ENCODE data around the gene FPGS. TPM values are rescaled to one million over a fixed set of nuclear protein-coding genes. Genes with fewer than 3 reads are reported as not detected.

Gene FPGS
- total RNA-seq, 4 donors from 2014 or later = 87.1 to 167 (median 99.5) TPM

DNA sequence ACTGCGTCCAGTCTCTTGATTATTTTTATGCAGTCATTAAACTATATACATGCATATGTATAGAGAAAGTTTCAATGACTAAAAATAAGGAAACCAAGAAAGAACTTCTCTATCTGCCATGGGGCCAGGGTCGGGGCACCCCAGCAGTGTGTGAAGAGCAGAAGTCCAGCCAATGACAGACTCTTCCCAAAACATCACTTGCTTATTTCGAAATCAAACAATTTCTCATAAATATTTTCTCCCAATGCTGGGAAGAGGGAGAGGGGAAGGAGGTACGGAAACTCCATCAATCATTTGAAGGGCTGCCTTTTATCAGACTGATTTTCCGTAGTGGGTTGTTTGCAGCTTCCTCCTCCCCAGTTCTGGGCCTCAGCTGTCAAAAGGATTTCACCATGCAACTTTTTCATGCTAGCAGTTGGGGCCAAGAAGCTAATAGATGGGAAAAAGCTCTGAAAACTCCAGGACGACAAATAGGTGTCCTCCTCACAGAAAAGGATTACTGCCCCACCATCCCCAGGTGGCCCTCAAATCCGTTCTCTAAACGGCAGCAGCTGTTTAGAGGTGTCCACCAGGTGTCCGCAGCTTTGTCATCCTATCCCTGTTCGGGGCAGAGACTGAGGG is 617 bp upstream of the FPGS start:
- no peak for DNase-seq (ENCODE audit: low spot score)
- TF ChIP-seq, protein P1, sequence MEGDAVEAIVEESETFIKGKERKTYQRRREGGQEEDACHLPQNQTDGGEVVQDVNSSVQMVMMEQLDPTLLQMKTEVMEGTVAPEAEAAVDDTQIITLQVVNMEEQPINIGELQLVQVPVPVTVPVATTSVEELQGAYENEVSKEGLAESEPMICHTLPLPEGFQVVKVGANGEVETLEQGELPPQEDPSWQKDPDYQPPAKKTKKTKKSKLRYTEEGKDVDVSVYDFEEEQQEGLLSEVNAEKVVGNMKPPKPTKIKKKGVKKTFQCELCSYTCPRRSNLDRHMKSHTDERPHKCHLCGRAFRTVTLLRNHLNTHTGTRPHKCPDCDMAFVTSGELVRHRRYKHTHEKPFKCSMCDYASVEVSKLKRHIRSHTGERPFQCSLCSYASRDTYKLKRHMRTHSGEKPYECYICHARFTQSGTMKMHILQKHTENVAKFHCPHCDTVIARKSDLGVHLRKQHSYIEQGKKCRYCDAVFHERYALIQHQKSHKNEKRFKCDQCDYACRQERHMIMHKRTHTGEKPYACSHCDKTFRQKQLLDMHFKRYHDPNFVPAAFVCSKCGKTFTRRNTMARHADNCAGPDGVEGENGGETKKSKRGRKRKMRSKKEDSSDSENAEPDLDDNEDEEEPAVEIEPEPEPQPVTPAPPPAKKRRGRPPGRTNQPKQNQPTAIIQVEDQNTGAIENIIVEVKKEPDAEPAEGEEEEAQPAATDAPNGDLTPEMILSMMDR (IDR thresholded peaks at IDR 0.05) = no peak
- peak; percentile 57 for ATAC-seq (ENCODE audit: low FRiP score)

DNA sequence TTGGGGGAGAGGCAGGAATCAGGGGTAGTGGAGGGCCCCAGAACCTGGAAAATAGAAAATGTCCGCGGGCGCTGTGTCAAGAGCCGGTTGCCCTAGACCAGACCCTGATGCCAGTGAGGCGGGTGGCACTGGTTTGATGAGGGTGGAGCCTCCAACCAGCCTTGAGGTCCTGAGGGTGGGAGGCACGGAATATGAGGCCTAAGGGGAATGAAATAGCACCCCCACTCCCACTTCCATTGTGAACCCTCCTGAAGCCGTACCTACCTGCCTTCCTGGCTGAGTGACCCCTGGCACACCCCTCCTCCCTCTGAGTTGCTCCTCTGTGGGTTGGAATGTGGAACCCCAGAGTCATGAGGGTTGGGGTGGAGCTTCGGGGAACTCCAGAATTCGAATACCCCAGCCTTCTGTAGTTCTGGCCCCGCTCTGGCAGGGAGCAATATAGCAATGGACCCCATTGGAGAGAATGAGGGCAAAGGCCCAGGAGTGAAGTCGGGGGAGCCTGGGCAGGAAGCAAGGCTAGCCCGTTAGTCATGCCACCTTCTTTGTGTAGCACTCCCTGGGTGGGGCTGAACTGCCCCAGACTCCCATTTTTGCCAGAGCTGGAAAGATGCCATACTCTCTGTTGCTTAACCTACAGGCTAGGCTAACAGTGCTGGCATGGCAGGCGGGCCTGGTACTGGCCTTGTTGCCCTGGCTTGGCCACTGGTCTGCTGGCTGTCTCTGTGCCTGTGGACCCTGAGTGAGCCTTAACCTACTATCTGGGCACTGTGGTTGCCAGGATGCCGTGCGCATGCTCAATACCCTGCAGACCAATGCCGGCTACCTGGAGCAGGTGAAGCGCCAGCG is 1.0 kb downstream of the FPGS start:
- peak; percentile 62 for ATAC-seq (ENCODE audit: low FRiP score)
- TF ChIP-seq, protein P1 (IDR thresholded peaks at IDR 0.05) = no peak
- DNase-seq (ENCODE audit: low spot score) = no peak

DNA sequence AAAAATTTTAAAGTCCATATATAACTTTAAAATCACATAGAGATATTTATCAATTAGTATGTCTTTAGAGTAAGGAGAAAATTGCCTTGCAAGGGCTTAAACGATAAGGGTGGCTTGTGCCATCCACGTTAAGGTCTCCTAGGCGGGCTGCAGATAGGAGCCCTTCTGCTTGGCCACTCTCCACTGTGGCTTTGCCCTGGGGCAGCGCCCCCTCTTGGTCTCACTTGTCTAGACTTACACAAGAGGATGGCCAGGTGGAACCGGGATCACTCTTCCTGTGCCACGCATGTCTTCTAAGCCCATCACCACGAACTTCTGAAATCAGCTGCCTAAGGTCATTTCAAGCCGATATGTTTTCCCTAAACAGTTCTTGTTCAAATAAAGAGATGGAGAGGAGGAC is 2.9 kb downstream of the FPGS start:
- no peak for ATAC-seq (ENCODE audit: low FRiP score)
- no peak for DNase-seq (ENCODE audit: low spot score)
- TF ChIP-seq, protein P1 (IDR thresholded peaks at IDR 0.05) = no peak

DNA sequence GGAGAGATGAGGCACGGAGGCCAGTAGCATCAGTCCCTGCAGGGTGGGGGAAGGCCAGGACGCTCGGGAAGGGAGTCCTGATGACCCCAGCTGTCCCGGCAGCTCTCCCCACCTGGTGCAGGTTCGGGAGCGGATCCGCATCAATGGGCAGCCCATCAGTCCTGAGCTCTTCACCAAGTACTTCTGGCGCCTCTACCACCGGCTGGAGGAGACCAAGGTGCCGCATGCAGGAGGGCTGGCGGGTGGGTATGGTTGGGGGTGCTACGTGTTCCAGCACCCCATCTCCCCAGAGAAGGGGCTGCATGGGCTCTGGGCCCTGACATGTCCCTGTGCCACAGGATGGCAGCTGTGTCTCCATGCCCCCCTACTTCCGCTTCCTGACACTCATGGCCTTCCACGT is 4.2 kb downstream of the FPGS start:
- no peak for DNase-seq (ENCODE audit: low spot score)
- TF ChIP-seq, protein P1 (IDR thresholded peaks at IDR 0.05) = no peak
- ATAC-seq (ENCODE audit: low FRiP score) = no peak

DNA sequence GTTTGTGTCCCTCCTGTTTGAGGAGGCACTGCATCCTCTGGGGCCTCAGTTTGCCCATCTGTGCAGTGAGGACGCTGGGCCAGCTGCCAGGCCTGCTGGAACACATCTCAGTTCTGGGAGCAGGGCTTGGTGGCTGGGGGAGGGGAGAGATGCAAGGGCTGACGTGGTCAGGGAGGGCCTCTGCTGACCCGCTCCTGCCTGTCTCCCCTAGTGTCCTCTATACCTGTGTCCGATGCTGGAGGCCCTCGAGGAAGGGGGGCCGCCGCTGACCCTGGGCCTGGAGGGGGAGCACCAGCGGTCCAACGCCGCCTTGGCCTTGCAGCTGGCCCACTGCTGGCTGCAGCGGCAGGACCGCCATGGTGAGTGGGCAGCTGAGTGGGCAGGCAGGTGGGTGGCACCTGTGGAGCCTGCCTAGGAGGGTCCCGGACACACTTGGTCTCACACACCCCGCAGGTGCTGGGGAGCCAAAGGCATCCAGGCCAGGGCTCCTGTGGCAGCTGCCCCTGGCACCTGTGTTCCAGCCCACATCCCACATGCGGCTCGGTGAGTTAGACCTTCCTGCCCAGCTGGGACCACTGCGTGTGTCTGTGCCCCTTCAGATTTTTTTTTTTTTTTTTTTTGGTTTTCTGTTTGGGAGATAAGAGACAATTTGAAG is 5.8 kb downstream of the FPGS start:
- DNase-seq (ENCODE audit: low spot score) (no peak), ATAC-seq (ENCODE audit: low FRiP score) (no peak)
- TF ChIP-seq, protein P1 (IDR thresholded peaks at IDR 0.05) = no peak

DNA sequence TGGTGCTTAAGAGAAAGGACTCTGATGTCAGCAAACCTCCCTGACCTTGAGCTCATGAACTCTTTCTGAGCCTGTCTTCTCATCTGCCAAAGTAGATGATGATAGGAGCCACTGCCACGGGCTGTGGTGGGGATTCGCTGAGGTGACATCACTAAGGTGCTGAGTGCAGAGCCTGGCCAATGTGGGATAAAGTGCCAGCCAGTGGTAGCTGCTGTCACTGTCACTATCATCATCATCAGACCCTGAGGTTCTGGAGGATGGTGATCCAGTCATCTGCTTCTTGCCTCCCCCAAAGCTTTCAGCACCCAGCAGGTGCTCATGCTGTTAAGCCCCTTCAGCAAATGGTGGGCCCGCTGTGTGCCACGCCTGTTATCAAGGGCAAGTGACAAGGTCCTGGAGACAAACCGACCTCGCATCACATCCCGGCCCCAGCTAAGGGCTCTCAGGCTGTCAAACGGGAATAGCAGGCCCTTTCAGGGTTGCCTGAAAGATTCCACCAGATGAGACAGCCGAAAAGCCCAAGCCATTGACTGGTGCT is 6.4 kb downstream of the FPGS start:
- DNase-seq (ENCODE audit: low spot score) = no peak
- TF ChIP-seq, protein P1 (IDR thresholded peaks at IDR 0.05) = no peak
- no peak for ATAC-seq (ENCODE audit: low FRiP score)

Measured in omental fat pad (tissue), 4 donors.